HL-60 (cell line): Measurements from ENCODE around the gene CCDC186.

Source experiments
- DNase-seq, 2 experiments: peaks; one replicate each; pipeline ENCODE4 v3.0.0-alpha.2; 2010 to 2020; ENCODE audit warnings: low read depth in 1 of 2, low spot score in 1 of 2
- H3K27ac ChIP-seq: fragments of 250-450 bp; sonication (Bioruptor Pico); replicated peaks from 2 replicates; pipeline ENCODE4 v1.5.1; 2020; ENCODE audit warnings: mild to moderate bottlenecking, moderate library complexity
- H3K27me3 ChIP-seq: fragments of 250-450 bp; sonication (Bioruptor Pico); 2 replicates; pipeline ENCODE4 v1.5.1; 2021; ENCODE audit warnings: mild to moderate bottlenecking, moderate library complexity; ENCODE audit not compliant: insufficient read depth, poor library complexity, severe bottlenecking
- H3K4me3 ChIP-seq: replicated peaks from 2 replicates; pipeline ENCODE4 v1.5.1; 2011; ENCODE audit warnings: mild to moderate bottlenecking, control low read depth, low read length; ENCODE audit not compliant: insufficient read depth
- GABPA ChIP-seq: IDR thresholded peaks from 2 replicates; pipeline ENCODE4 v1.6.1; 2012; ENCODE audit warnings: low read depth
- POLR2AphosphoS5 ChIP-seq: IDR thresholded peaks from 2 replicates; pipeline ENCODE4 v1.6.1; 2012; ENCODE audit warnings: low read depth
- SPI1 ChIP-seq: IDR thresholded peaks from 2 replicates; pipeline ENCODE4 v1.6.1; 2012; ENCODE audit warnings: low read depth, mild to moderate bottlenecking, borderline replicate concordance
- TF ChIP-seq, protein P1 (sequence below): IDR thresholded peaks from 2 replicates; pipeline ENCODE4 v1.6.1; 2012; ENCODE audit warnings: low read depth; ENCODE audit not compliant: insufficient replicate concordance
- TF ChIP-seq, protein P2 (sequence below): IDR thresholded peaks from one replicate; pipeline ENCODE4 v1.5.1; 2011; ENCODE audit warnings: low read length, control low read depth, inconsistent platforms; ENCODE audit not compliant: insufficient read depth

CCDC186 gene

DNA sequence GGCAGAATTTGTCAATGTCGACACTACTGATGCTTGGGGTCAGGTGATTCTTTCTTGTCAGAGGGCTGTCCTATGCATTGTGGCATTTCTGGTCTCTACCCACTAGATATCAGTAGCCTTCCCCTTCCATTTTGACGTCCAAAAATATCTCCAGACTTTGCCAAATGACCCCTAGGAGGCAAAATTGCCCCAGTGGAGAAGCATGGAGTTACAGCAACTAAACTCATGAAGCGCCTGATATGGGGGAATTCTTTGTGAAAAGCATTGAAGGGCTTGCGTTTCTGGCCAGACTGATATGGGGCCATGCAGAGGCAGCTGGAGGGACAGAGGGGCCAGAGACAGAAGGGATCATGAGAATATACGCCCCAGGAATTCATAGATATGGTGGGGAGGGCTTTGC is 86.7 kb downstream of the CCDC186 start:
- no peak for DNase-seq
- TF ChIP-seq POLR2AphosphoS5 = no peak
- TF ChIP-seq, protein P1, sequence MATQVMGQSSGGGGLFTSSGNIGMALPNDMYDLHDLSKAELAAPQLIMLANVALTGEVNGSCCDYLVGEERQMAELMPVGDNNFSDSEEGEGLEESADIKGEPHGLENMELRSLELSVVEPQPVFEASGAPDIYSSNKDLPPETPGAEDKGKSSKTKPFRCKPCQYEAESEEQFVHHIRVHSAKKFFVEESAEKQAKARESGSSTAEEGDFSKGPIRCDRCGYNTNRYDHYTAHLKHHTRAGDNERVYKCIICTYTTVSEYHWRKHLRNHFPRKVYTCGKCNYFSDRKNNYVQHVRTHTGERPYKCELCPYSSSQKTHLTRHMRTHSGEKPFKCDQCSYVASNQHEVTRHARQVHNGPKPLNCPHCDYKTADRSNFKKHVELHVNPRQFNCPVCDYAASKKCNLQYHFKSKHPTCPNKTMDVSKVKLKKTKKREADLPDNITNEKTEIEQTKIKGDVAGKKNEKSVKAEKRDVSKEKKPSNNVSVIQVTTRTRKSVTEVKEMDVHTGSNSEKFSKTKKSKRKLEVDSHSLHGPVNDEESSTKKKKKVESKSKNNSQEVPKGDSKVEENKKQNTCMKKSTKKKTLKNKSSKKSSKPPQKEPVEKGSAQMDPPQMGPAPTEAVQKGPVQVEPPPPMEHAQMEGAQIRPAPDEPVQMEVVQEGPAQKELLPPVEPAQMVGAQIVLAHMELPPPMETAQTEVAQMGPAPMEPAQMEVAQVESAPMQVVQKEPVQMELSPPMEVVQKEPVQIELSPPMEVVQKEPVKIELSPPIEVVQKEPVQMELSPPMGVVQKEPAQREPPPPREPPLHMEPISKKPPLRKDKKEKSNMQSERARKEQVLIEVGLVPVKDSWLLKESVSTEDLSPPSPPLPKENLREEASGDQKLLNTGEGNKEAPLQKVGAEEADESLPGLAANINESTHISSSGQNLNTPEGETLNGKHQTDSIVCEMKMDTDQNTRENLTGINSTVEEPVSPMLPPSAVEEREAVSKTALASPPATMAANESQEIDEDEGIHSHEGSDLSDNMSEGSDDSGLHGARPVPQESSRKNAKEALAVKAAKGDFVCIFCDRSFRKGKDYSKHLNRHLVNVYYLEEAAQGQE = no peak
- no peak for TF ChIP-seq SPI1
- TF ChIP-seq, protein P2, sequence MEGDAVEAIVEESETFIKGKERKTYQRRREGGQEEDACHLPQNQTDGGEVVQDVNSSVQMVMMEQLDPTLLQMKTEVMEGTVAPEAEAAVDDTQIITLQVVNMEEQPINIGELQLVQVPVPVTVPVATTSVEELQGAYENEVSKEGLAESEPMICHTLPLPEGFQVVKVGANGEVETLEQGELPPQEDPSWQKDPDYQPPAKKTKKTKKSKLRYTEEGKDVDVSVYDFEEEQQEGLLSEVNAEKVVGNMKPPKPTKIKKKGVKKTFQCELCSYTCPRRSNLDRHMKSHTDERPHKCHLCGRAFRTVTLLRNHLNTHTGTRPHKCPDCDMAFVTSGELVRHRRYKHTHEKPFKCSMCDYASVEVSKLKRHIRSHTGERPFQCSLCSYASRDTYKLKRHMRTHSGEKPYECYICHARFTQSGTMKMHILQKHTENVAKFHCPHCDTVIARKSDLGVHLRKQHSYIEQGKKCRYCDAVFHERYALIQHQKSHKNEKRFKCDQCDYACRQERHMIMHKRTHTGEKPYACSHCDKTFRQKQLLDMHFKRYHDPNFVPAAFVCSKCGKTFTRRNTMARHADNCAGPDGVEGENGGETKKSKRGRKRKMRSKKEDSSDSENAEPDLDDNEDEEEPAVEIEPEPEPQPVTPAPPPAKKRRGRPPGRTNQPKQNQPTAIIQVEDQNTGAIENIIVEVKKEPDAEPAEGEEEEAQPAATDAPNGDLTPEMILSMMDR = no peak
- TF ChIP-seq GABPA = no peak
- no peaks in the 10 kb centered on the region for H3K27me3 ChIP-seq
- no peak overlapping the region for H3K4me3 ChIP-seq
- H3K27ac ChIP-seq = no peak overlapping the region

DNA sequence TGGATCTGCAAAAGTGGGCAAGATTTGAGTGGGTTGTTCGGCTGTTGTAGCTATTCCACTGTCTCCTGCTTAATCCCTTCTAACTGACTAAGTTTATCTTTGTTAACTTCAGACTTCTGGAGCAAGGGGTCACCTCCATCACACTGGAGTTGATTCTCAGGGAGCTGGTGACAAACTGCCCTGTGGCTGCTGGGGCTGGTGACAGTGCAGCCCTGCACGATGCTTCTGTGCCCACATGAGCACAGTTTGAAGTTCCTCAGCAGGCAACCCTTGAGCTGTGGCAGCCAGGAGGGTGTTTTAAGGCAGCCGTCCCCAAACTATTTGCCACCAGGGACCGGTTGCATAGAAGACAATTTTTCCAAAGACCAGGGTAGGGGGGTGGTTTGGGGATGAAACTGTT is 89.8 kb downstream of the CCDC186 start:
- TF ChIP-seq GABPA (no peak), SPI1 (no peak), POLR2AphosphoS5 (no peak)
- TF ChIP-seq, protein P2 = no peak
- TF ChIP-seq, protein P1 = no peak
- Histone ChIP-seq H3K27me3 (no peaks in the 10 kb centered on the region), H3K4me3 (no peak overlapping the region), H3K27ac (no peak overlapping the region)
- DNase-seq = no peak

DNA sequence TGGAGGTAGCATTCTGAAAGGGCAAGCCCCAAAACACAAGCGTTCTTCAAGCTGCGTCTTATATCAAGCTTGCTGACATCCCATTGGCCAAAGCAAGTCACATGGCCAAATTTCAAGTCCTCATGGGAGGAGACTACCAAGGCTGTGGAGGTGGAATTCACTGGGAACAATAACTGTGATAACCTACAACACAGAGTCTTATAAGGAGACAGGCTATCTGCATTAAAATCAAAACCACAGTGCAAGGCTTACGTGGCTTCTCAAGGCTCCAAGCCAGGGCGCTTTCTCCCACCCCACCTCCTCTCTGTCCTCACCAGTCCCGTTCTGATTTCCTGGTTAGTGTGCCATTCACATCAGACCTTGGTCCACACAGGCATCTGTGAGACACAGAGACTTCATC is 91.0 kb downstream of the CCDC186 start:
- H3K27me3 ChIP-seq = no peaks in the 10 kb centered on the region
- no peak for TF ChIP-seq SPI1
- TF ChIP-seq POLR2AphosphoS5 = no peak
- TF ChIP-seq GABPA = no peak
- TF ChIP-seq, protein P2 = no peak
- TF ChIP-seq, protein P1 = no peak
- H3K4me3 ChIP-seq = no peak overlapping the region
- no peak for DNase-seq
- no peak overlapping the region for H3K27ac ChIP-seq
